NCI-H1436 (cell line): ENCODE results near the gene CADM2.
"Not testable (repeated sequence)": the region's sequence is repeated elsewhere in the genome, so short reads cannot be mapped to it uniquely, and the experiment has no call there.

ENCODE experiments used
- DNase-seq: peaks from one replicate; lab custom pipeline; 2025; lab: John Stamatoyannopoulos, UW

Gene CADM2

DNA sequence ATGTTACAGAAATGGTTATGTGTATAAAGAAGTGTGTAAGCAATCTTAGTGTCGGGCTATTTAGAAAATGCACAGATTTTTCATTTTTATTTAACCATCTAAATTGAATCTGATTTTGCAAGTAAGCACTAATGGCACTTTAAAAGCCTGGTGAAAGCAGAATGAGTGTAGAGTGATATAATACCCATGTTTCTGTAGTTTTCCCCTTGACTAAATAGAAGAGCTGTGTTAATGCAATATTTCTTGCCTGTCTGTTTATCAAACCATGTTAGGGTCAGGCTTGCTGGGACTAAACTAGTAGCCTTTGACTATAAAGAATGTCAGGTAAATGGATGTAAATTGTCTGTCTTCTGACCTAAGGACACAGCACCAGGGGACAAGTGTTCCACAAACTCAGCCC lies 714.0 kb downstream of the CADM2 start:
- no peak for DNase-seq

- DNase-seq: no peak
These were observed 719.9 kb downstream of the CADM2 start for GRCh38 chr3:85678713-85679112.

DNA sequence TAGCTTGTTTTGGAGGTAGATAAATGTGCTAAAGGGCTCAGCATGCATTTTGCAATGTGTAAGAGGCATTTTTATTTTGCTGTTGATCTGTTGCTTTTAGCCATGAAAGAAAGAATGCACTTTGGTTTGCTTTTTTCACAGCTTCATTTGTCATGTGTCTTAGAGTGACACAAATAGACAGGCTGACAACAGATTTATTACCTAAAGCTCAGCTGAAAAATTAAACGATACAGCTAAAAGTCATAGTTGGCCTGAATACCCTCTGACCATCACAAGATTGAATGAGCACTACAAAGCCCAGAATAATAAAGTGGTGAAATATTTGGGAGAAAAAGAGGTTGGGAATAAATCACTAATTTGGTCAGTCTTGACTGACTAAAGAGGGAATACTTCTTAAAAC lies 723.1 kb downstream of the CADM2 start:
- DNase-seq: no peak

DNA sequence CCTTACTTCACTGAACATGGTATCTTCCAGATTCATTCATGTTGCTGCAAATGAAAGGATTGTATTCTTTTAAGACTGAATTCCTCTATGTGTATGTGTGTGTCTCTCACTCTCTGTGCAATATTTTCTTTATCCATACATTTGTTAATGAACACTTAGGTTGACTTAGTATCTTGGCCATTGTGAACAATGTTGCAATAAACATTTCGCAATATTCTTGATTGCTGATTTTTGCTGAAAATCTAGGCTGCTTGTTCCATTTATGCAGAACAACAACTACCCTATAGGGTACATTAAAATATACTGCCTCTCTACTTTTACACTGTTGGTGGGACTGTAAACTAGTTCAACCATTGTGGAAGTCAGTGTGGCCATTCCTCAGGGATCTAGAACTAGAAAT lies 732.4 kb downstream of the CADM2 start:
- DNase-seq: no peak

DNA sequence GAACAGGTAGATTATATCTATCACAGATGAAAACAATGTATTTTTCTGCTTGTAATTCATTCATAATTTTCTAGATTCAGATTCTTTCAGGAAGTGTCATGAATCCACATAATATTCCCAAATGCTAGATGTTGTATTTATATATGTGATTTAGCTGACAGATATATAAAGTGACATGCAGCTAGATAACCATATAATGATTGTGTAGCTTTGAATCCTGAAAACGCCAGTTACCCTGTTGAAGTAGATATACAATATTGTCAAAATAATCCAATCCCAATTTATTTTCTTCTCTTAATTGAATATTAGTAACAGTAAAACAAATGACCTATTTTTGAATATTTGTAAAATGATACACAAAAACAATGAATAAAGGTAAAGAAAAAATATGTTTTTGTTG lies 738.4 kb downstream of the CADM2 start:
- DNase-seq: no peak

GRCh38 chr3:85706130-85706529 lies 747.3 kb downstream of the CADM2 start:
- DNase-seq: peak; percentile 40

GRCh38 chr3:85708325-85708724 lies 749.5 kb downstream of the CADM2 start:
- not testable (repeated sequence) for DNase-seq

GRCh38 chr3:85709346-85709892 lies 750.6 kb downstream of the CADM2 start:
- peak; percentile 74 for DNase-seq

GRCh38 chr3:85710490-85710889 lies 751.7 kb downstream of the CADM2 start:
- no peak for DNase-seq

- no peak for DNase-seq
These were observed 762.8 kb downstream of the CADM2 start for GRCh38 chr3:85721409-85722145.

- no peak for DNase-seq
These were observed 767.0 kb downstream of the CADM2 start for GRCh38 chr3:85725809-85726208.

GRCh38 chr3:85726241-85726640 lies 767.5 kb downstream of the CADM2 start:
- no peak for DNase-seq

DNA sequence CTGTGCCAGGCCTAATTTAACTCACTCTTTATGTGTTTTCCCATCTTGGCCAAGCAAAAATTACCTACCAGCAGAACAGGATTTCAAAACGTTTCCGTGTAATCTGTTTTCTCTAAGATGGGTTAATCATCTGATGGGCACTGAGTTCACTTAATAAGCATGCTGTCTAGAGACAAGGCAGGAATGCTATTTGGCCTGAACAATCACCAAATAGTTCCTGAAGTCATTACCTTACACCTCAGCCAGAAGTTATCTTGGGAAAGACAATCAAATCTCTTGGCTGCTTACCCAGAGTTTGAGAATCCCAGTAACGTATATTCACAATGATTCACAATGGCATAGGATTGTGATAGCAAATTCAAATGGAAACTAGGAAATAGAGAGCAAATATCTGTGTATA lies 779.1 kb downstream of the CADM2 start:
- DNase-seq: no peak

DNA sequence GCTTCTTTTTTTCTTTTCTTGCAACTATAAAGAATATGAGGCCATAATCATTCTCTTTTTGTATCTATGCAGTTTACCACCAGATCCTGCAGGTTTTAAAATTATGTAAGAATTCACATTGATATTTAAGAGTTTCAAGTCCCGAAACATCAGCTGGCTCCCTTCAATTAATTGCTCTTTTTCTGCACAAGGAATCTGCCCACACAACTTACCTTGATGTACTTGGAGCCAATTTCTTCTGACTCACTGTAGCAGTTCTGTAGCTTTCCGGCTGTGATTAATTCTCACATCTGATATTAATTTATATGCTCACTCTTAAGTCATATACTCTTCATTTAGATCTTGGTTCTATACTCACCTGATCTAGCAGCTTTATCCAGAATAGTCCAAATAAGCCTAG lies 781.8 kb downstream of the CADM2 start:
- no peak for DNase-seq

- no peak for DNase-seq
These were observed 799.7 kb downstream of the CADM2 start for GRCh38 chr3:85758442-85758841.

GRCh38 chr3:85760342-85760741 lies 801.6 kb downstream of the CADM2 start:
- DNase-seq: no peak

DNA sequence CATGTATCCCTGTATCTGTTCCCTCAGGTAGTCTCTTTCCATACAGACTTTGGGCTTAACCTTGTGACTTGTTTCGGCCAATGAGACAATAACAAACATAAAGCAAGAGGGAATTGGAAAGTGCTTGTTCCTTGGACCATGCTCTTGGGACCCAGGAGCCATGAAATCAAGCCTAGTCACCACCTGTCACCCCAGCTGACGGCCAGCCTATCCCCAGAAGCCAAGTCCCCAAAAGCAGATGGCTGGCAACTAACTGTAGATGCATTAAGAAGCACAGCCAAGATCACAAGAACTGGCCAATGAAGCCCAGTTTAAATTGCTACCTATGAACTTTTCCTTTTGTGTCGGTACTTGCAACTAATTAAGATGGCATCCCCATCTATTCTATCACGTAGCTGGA lies 822.0 kb downstream of the CADM2 start:
- no peak for DNase-seq

DNA sequence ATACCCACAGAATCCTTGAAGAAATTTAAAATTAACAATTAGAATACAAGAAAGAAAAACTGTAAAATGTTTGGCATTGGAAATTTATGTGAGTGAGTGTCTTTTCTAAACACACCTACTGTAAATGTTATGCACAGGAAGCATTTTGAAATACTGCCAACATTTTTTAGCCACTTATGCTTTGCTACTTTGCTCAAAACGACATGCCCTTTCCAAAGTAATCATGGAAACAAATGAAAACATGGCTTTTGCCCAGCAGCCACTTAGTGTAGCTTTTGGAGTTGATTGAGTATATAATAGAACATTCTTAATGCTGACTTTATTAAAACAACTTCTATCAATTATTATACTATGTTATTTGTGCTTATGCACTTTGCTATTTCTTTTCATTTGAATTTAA lies 823.0 kb downstream of the CADM2 start:
- peak; percentile 63 for DNase-seq

DNA sequence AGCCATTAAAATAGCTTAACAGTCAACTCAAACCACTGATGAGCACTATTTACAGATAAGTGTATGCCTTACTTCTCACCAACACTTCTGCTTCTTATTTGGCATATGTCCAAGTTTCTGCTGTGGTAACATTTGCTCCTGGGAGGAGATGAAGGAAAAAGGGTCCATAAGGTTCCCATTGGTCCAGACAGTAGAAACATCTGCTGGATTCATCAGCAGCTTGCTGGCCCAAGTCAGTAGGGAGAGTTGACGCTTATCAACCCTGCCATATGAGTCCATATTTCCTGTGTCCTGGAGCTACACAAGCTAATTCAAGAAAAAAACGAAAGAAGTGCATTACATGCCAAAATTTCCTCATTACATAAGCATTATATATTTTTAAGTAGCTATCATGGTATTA lies 824.5 kb downstream of the CADM2 start:
- no peak for DNase-seq

GRCh38 chr3:85785766-85786165 lies 827.0 kb downstream of the CADM2 start:
- DNase-seq: no peak

GRCh38 chr3:85790445-85791030 lies 831.7 kb downstream of the CADM2 start:
- DNase-seq: no peak

- DNase-seq: no peak
These were observed 837.4 kb downstream of the CADM2 start for GRCh38 chr3:85796140-85796539.

DNA sequence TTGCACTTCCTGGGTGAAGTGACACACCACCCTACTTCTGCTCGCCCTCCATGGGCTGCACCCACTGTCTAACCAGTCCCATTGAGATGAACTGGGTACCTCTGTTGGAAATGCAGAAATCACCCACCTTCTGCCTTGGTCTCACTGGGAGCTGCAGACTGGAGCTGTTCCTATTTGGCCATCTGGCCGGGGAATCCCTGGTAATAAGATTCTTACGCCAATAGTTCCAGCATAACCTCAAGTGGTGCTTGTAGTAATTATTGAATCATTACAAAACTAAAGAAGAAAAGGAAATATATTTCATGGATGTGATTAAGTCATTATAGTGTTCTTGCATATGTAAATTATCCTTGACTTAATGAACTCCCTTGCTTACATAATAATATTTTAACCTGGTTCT lies 841.9 kb downstream of the CADM2 start:
- DNase-seq: no peak

DNA sequence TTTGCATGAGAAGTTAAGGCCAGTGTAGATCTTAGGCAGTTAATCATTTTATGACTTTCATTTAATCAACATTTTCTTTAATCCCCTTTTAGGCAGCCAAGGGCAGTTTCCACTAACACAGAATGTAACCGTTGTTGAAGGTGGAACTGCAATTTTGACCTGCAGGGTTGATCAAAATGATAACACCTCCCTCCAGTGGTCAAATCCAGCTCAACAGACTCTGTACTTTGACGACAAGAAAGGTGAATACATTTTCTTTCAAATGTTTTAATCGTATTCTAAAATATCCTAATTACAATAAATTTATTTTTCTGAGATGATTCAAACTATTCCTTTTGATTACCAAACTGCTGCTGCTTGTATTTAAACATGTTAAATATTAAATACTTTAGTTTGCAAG lies 843.2 kb downstream of the CADM2 start:
- peak; percentile 50 for DNase-seq
